Measurements from ENCODE around the gene ING1.

DNA sequence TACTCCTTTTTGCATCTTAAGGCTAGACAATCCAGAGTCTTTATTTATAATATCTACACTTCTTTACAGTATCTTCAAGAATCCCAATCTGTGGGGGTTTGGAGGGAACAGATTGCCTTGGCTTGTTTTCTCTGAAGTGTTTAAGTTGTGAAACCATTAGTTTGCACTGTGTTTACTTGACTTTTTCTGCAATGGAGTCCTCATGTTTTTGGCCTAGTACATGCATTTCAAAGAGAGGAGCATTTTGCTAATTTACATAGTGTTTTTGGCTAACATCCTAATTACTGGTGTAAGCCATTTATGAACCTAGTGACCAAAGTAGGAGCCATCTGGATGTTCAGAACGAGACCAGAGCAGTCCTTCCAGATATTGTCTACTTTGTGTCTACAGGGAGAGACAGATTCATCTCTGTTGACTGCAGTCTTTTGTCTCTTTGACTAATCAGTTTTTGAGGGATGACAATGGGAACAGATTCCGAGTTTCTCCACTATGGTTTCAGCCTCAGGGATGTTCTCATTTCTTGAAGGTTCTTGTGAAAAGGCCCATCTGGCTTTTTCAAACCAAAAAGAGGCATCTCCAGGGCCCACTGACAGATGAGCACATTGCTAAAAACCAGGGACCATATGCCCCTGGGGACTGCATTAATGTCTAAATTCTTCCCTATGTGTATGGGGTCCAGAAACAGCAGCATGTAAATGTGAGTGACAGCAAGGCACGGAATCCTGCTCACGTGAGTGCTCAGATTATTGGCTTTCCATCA, 53.4 kb downstream of the ING1 start:
- TF ChIP-seq CTCF (IDR thresholded peaks at IDR 0.05; ENCODE audit: insufficient read depth, low read length) (no peak), POLR2AphosphoS5 (IDR thresholded peaks at IDR 0.05; ENCODE audit: low read depth) (no peak), GABPA (IDR thresholded peaks at IDR 0.05; ENCODE audit: low read depth) (no peak), SPI1 (IDR thresholded peaks at IDR 0.05; ENCODE audit: borderline replicate concordance, low read depth) (no peak)
- TF ChIP-seq, protein P1, sequence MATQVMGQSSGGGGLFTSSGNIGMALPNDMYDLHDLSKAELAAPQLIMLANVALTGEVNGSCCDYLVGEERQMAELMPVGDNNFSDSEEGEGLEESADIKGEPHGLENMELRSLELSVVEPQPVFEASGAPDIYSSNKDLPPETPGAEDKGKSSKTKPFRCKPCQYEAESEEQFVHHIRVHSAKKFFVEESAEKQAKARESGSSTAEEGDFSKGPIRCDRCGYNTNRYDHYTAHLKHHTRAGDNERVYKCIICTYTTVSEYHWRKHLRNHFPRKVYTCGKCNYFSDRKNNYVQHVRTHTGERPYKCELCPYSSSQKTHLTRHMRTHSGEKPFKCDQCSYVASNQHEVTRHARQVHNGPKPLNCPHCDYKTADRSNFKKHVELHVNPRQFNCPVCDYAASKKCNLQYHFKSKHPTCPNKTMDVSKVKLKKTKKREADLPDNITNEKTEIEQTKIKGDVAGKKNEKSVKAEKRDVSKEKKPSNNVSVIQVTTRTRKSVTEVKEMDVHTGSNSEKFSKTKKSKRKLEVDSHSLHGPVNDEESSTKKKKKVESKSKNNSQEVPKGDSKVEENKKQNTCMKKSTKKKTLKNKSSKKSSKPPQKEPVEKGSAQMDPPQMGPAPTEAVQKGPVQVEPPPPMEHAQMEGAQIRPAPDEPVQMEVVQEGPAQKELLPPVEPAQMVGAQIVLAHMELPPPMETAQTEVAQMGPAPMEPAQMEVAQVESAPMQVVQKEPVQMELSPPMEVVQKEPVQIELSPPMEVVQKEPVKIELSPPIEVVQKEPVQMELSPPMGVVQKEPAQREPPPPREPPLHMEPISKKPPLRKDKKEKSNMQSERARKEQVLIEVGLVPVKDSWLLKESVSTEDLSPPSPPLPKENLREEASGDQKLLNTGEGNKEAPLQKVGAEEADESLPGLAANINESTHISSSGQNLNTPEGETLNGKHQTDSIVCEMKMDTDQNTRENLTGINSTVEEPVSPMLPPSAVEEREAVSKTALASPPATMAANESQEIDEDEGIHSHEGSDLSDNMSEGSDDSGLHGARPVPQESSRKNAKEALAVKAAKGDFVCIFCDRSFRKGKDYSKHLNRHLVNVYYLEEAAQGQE (IDR thresholded peaks at IDR 0.05; ENCODE audit: insufficient replicate concordance, low read depth): no peak
